Thyroid gland (tissue), 4 donors: ENCODE results near the gene TAS2R4. TPM values are rescaled to one million over a fixed set of nuclear protein-coding genes. Genes with fewer than 3 reads are reported as not detected.

Source experiments
- DNase-seq, 2 donors: peaks; one replicate each; pipeline ENCODE4 v3.0.0-alpha.2; 2019
- H3K27ac ChIP-seq, 3 donors: fragments of 200-600 bp; sonication (generic); 1 replicate in 2 of 3; 2 replicates in 1 of 3; pipeline ENCODE4 v1.5.1; 2016 to 2019; ENCODE audit warnings: mild to moderate bottlenecking in 1 of 3, moderate library complexity in 1 of 3
- H3K27me3 ChIP-seq: fragments of 200-600 bp; sonication (generic); one replicate; pipeline ENCODE4 v1.5.1; 2019
- H3K36me3 ChIP-seq, 2 donors: fragments of 200-600 bp; sonication (generic); one replicate each; pipeline ENCODE4 v1.5.1; 2016 to 2019
- H3K4me1 ChIP-seq, 2 donors: fragments of 200-600 bp; sonication (generic); one replicate each; pipeline ENCODE4 v1.5.1; 2017 to 2019
- H3K4me3 ChIP-seq, 3 donors: fragments of 200-600 bp; sonication (generic); replicated peaks in 1 of 3; 1 replicate in 2 of 3; 2 replicates in 1 of 3; pipeline ENCODE4 v1.5.1; 2016; ENCODE audit warnings: mild to moderate bottlenecking in 1 of 3
- H3K9me3 ChIP-seq: fragments of 200-600 bp; sonication (generic); one replicate; pipeline ENCODE4 v1.5.1; 2017
- POLR2A ChIP-seq, 2 donors: fragments of 450-650 bp; IDR thresholded peaks; one replicate each; pipeline ENCODE4 v1.6.1; 2017; ENCODE audit warnings: antibody characterized with exemption in 2 of 2, mild to moderate bottlenecking in 2 of 2, moderate library complexity in 1 of 2
- WGBS, 2 donors: methylation state at CpG; one replicate each; pipeline ENCODE4 v1.1.5; 2017; 5-methylcytosine and 5-hydroxymethylcytosine counted together
- intact Hi-C: fragments of 100-400 bp; cut with DNase I; formaldehyde crosslinking; loops from one replicate; pipeline ENCODE4 v1.15.1; 2023
- total RNA-seq, 4 donors: library from RNA; depleted of rRNA; stranded (reverse); fragments of >200 nt; gene quantifications; one replicate each; pipeline ENCODE4 v1.2.3, GENCODE V29; 2016
- TF ChIP-seq, protein P1 (sequence below), 6 experiments: fragments of 200-600 bp in 3 of 6; fragments of 450-650 bp in 3 of 6; sonication (generic) in 3 of 6; IDR thresholded peaks; one replicate each; pipeline ENCODE4 v1.5.1; 2016 to 2019; ENCODE audit warnings: antibody characterized with exemption in 6 of 6, mild to moderate bottlenecking in 2 of 6, inconsistent platforms in 1 of 6, moderate library complexity in 1 of 6

Gene TAS2R4, protein sequence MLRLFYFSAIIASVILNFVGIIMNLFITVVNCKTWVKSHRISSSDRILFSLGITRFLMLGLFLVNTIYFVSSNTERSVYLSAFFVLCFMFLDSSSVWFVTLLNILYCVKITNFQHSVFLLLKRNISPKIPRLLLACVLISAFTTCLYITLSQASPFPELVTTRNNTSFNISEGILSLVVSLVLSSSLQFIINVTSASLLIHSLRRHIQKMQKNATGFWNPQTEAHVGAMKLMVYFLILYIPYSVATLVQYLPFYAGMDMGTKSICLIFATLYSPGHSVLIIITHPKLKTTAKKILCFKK
- total RNA-seq, result 1 to 10 TPM; 1.8 to 6.3 (median 4.3) TPM

DNA sequence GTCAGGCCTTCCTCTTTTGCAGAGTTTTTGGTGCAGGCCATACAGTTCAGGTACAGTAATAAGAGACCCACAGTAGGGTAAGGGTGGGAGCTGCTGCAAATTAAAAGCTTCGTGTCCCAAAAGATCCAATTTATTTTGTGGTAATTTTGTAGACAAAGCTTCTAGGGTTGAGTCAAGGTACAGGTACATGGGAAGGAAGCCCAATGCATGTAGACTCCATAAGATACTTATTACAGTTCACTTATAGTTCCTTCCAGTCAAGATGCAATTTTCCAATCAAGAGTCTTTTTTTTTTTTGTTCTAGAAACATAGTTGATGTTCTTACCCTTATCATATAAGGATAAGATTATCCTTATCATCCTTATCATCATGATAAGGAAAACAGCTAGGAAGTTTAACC lies at the start of gene TAS2R4:
TSS of gene TAS2R4 (plus strand) at position 301 of the 400 bp plus-strand sequence. CDS start 1,815 bp downstream, outside the sequence.
- WGBS, 2 donors, result 100% methylated on average over 1 of the region's 1 CpG
- no peak within 1 kb of the TSS for H3K27ac ChIP-seq
- intact Hi-C loops, result no loop called here
- DNase-seq, result no peak
- no peaks in the 10 kb centered on the region for H3K36me3 ChIP-seq
- no peak within 1 kb of the TSS for H3K4me3 ChIP-seq
- TF ChIP-seq, protein P1, sequence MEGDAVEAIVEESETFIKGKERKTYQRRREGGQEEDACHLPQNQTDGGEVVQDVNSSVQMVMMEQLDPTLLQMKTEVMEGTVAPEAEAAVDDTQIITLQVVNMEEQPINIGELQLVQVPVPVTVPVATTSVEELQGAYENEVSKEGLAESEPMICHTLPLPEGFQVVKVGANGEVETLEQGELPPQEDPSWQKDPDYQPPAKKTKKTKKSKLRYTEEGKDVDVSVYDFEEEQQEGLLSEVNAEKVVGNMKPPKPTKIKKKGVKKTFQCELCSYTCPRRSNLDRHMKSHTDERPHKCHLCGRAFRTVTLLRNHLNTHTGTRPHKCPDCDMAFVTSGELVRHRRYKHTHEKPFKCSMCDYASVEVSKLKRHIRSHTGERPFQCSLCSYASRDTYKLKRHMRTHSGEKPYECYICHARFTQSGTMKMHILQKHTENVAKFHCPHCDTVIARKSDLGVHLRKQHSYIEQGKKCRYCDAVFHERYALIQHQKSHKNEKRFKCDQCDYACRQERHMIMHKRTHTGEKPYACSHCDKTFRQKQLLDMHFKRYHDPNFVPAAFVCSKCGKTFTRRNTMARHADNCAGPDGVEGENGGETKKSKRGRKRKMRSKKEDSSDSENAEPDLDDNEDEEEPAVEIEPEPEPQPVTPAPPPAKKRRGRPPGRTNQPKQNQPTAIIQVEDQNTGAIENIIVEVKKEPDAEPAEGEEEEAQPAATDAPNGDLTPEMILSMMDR (IDR thresholded peaks at IDR 0.05), result no peak
- TF ChIP-seq POLR2A (IDR thresholded peaks at IDR 0.05), result no peak
- H3K4me1 ChIP-seq, result no peaks in the 10 kb centered on the region
- H3K27me3 ChIP-seq, result no peaks in the 10 kb centered on the region
- no peaks in the 10 kb centered on the region for H3K9me3 ChIP-seq

DNA sequence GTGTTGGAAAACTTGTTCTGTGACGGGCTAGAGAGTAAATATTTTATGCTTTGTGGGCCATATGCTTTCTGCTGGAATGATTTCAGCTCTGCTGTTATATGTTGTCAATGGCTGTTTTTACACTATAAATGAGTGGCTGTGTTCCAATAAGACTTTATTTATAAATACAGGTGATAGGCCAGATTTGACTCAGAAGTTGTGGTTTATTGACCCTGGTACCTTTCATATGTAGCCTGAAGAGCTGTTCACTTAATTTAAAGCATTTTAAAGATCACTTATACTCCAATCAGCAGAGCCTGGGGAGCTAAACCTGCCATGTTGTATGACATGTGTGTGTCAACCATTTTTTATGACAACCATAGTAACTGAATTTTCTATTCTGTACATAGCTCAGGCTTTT lies 47.5 kb upstream of the TAS2R4 start:
- H3K36me3 ChIP-seq, result no peaks in the 10 kb centered on the region
- H3K4me1 ChIP-seq, result no peaks in the 10 kb centered on the region
- H3K4me3 ChIP-seq, result no peak overlapping the region
- 89 to 95% methylated on average over 1 of the region's 1 CpG for WGBS, 2 donors
- TF ChIP-seq POLR2A (IDR thresholded peaks at IDR 0.05), result no peak
- H3K27me3 ChIP-seq, result no peaks in the 10 kb centered on the region
- H3K27ac ChIP-seq, result no peak overlapping the region
- no peak for DNase-seq
- H3K9me3 ChIP-seq, result no peaks in the 10 kb centered on the region
- intact Hi-C loops, result no loop called here

DNA sequence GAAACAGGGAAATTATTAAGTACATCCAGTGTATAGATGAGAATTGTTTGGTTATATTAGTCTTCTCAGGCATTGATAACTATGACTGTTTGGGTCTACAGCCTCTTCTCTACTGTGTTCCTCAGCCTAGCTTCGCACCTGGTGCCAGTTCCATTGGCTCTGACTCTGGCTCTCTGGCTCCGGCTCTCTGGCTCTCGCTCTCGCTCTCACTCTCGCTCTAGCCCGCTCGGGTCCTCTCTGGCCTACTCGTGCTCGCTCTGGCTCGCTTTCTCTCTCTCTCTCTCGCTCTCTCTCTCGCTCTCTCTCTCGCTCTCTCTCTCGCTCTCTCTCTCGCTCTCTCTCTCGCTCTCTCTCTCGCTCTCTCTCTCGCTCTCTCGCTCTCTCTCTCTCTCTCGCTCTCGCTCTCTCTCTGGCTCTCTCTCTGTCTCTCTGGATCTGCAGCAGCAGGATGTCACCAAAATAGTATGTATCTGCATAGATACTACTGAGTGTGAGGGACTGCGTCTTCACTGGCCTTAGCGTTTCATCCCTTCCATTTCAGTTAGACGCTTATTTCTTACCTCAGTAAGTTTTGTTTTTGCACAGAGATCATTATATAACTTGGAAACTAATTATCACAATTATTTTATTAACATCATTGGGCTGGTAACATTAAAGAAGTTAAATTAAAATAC lies 44.9 kb upstream of the TAS2R4 start:
- H3K9me3 ChIP-seq, result no peaks in the 10 kb centered on the region
- H3K27ac ChIP-seq, result no peak overlapping the region
- no peaks in the 10 kb centered on the region for H3K4me1 ChIP-seq
- no peak for TF ChIP-seq POLR2A (IDR thresholded peaks at IDR 0.05)
- TF ChIP-seq, protein P1 (IDR thresholded peaks at IDR 0.05), result peak in 4 of 6 experiments; percentile 4 to 58 (median 33)
- WGBS, 2 donors, result 73 to 79% methylated on average over 20 to 23 of the region's 24 CpGs
- H3K4me3 ChIP-seq, result no peak overlapping the region
- H3K27me3 ChIP-seq, result no peaks in the 10 kb centered on the region
- peak in 1 of 2 donors; percentile 13 for DNase-seq
- H3K36me3 ChIP-seq, result no peaks in the 10 kb centered on the region
- intact Hi-C loops, result loop anchor here (10.0 kb wide), 1 partner anchor 77 kb away; no protein-coding TSS in a partner anchor

DNA sequence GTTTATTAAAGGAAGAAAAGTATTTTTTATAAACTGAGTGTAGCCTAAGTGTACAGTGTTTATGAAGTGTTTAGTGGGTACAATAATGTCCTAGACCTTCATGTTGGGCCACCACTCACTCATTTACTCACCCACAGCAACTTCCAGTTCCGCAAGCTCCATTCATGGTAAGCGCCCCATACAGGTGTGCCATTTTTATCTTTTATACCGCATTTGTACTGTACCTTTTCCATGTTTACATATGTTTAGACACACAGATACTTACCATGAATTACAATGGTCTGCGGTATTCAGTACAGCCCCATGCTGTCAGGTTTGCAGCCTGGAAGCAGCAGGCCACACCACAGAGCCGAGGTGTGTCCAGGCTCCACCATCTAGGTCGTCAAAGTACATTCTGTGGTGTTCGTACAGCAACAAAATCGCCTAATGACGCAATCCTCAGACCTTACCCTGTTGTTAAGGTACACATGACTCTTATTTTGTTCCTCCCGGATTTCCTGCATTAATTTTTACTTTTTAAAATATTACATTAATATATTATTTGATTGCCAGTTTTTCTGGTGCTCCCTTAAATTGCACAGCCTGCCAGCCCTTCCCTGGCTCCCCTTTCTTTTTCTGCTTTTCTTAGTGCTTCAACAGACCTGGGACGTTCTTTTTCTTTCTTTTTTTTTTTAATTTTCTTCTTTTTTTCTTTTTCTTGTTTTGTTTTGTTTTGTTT lies 39.2 kb upstream of the TAS2R4 start:
- intact Hi-C loops, result loop anchor here (10.0 kb wide), 1 partner anchor 82 kb away; no protein-coding TSS in a partner anchor
- 79 to 81% methylated on average over 11 of the region's 11 CpGs for WGBS, 2 donors
- Histone ChIP-seq H3K36me3 (peaks cover 11 to 14% of the 10 kb centered on the region in 2 donors), H3K4me3 (peak overlapping the region in 2 of 3 donors; percentile 84 to 86), H3K27me3 (no peaks in the 10 kb centered on the region), H3K9me3 (no peaks in the 10 kb centered on the region), H3K27ac (peak overlapping the region; percentile 80 to 84 (median 83)), H3K4me1 (peaks cover 15 to 18% of the 10 kb centered on the region in 2 donors)
- DNase-seq, result no peak
- TF ChIP-seq POLR2A (IDR thresholded peaks at IDR 0.05), result no peak
- TF ChIP-seq, protein P1 (IDR thresholded peaks at IDR 0.05), result no peak

DNA sequence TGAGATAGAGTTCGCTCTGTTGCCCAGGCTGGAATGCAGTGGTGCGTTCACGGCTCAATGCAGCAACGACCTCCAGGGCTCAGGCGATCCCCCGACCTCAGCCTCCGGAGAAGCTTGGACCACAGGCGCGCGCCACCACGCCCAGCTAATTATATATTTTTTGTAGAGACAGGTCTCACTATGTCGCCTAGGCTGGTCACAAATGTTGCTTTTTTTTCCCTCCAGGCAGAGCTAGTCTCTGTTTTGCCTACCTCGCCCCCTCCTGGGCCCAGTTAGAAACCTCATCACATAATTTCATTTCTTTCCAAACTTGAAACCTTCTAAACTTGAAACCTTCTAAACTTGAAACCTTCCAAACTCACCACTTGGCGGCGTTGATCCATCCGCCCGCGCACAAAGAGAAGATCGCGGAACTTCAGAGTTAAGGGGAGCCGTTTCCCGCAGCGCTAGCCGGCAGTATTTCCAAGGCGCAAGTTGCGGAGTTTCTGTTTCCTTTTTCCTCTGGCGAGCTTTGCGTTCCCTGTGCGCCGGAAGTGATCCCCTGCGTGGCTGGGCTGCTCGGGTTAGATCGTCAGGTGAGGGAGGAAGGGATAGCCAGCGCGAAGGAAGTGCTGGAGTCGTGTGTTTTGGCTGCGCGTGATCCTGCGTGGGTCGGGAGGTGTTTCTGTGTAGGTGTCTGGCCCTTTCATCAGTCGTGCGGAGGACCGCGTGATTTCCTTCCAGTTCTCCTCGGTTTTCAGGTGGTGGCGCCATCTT lies 38.5 kb upstream of the TAS2R4 start, which contains the start of gene SSBP1:
TSS of gene SSBP1 (plus strand) at position 523 of the 756 bp plus-strand sequence. CDS start 809 bp downstream, outside the sequence.
- intact Hi-C loops, result loop anchor here (10.0 kb wide), 1 partner anchor 83 kb away; no protein-coding TSS in a partner anchor
- H3K36me3 ChIP-seq, result peaks cover 18 to 21% of the 10 kb centered on the region in 2 donors
- WGBS, 2 donors, result 4 to 6% methylated on average over 44 to 46 of the region's 46 CpGs

More for the DNA sequence above, 38.5 kb upstream of the TAS2R4 start, which contains the start of gene SSBP1:
- DNase-seq, result peak; percentile 89 to 92
- H3K4me3 ChIP-seq, result peak within 1 kb of the TSS; percentile 37 to 86 (median 84)
- no peaks in the 10 kb centered on the region for H3K27me3 ChIP-seq
- peaks cover 15 to 18% of the 10 kb centered on the region in 2 donors for H3K4me1 ChIP-seq
- no peaks in the 10 kb centered on the region for H3K9me3 ChIP-seq
- peak within 1 kb of the TSS; percentile 80 to 84 (median 83) for H3K27ac ChIP-seq
- TF ChIP-seq, protein P1 (IDR thresholded peaks at IDR 0.05), result peak; percentile 17 to 92 (median 73)
- TF ChIP-seq POLR2A (IDR thresholded peaks at IDR 0.05), result peak in 1 of 2 donors; percentile 68
